SK-N-SH treated with all-trans-retinoic acid at 6 μM for 48 hours (cell line): ENCODE measurements around the gene EPHX1.

Experiments
- ATAC-seq: fragments of 200-7000 bp; cut with Tn5 transposase; 3 replicates; pipeline ENCODE4 v1.9.1; 2020; ENCODE audit warnings: mild to moderate bottlenecking, moderate library complexity
- BACH2 ChIP-seq: fragments of 250-450 bp; sonication (Bioruptor Pico); IDR thresholded peaks from 2 replicates; pipeline ENCODE4 v1.9.0; 2021; ENCODE audit warnings: mild to moderate bottlenecking, borderline replicate concordance
- CREB5 ChIP-seq: fragments of 250-450 bp; sonication (Bioruptor Pico); IDR thresholded peaks from 2 replicates; pipeline ENCODE4 v1.5.1; 2020; ENCODE audit warnings: low read depth, mild to moderate bottlenecking, moderate library complexity
- CSDC2 ChIP-seq: fragments of 250-450 bp; sonication (Bioruptor Pico); IDR thresholded peaks from 2 replicates; pipeline ENCODE4 v1.5.0; 2020; ENCODE audit warnings: mild to moderate bottlenecking, moderate library complexity
- CSRNP3 ChIP-seq: fragments of 250-450 bp; sonication (Bioruptor Pico); IDR thresholded peaks from 2 replicates; pipeline ENCODE4 v1.5.1; 2021; ENCODE audit warnings: mild to moderate bottlenecking, moderate library complexity
- ESRRG ChIP-seq: fragments of 250-450 bp; sonication (Bioruptor Pico); IDR thresholded peaks from 2 replicates; pipeline ENCODE4 v1.6.1; 2021; ENCODE audit warnings: mild to moderate bottlenecking
- GLIS3 ChIP-seq: fragments of 250-450 bp; sonication (Bioruptor Pico); IDR thresholded peaks from 2 replicates; pipeline ENCODE4 v1.5.0; 2020; ENCODE audit warnings: mild to moderate bottlenecking, moderate library complexity
- ISL1 ChIP-seq: fragments of 250-450 bp; sonication (Bioruptor Pico); IDR thresholded peaks from 2 replicates; pipeline ENCODE4 v2.1.2; 2022; ENCODE audit warnings: mild to moderate bottlenecking, moderate library complexity
- OSR1 ChIP-seq: fragments of 250-450 bp; sonication (Bioruptor Pico); IDR thresholded peaks from 2 replicates; pipeline ENCODE4 v1.8.0; 2022; ENCODE audit warnings: moderate library complexity, mild to moderate bottlenecking, inconsistent platforms
- PATZ1 ChIP-seq: fragments of 250-450 bp; sonication (Bioruptor Pico); IDR thresholded peaks from 2 replicates; pipeline ENCODE4 v1.8.0; 2020; ENCODE audit warnings: mild to moderate bottlenecking, moderate library complexity, borderline replicate concordance
- POU6F1 ChIP-seq: fragments of 250-450 bp; sonication (Bioruptor Pico); IDR thresholded peaks from 2 replicates; pipeline ENCODE4 v1.8.0; 2021; ENCODE audit warnings: low read depth, mild to moderate bottlenecking, moderate library complexity, borderline replicate concordance
- RARB ChIP-seq: fragments of 250-450 bp; sonication (Bioruptor Pico); IDR thresholded peaks from 2 replicates; pipeline ENCODE4 v1.8.0; 2021; ENCODE audit warnings: mild to moderate bottlenecking, moderate library complexity
- TCF4 ChIP-seq: fragments of 250-450 bp; sonication (Bioruptor Pico); IDR thresholded peaks from 2 replicates; pipeline ENCODE4 v1.8.0; 2021; ENCODE audit warnings: mild to moderate bottlenecking, moderate library complexity, borderline replicate concordance
- TOX ChIP-seq: fragments of 250-450 bp; sonication (Bioruptor Pico); IDR thresholded peaks from 2 replicates; pipeline ENCODE4 v1.8.0; 2021; ENCODE audit warnings: mild to moderate bottlenecking, moderate library complexity, borderline replicate concordance
- TSHZ2 ChIP-seq: fragments of 250-450 bp; sonication (Bioruptor Pico); IDR thresholded peaks from 2 replicates; pipeline ENCODE4 v1.5.0; 2020; ENCODE audit warnings: mild to moderate bottlenecking, moderate library complexity
- ZC3H10 ChIP-seq: fragments of 250-450 bp; sonication (Bioruptor Pico); IDR thresholded peaks from 2 replicates; pipeline ENCODE4 v1.5.1; 2021; ENCODE audit warnings: mild to moderate bottlenecking, moderate library complexity
- ZFP3 ChIP-seq: fragments of 250-450 bp; sonication (Bioruptor Pico); IDR thresholded peaks from 2 replicates; pipeline ENCODE4 v1.5.0; 2020; ENCODE audit warnings: mild to moderate bottlenecking, moderate library complexity
- ZNF565 ChIP-seq: fragments of 450-650 bp; formaldehyde crosslinking; conservative IDR thresholded peaks from 2 replicates; pipeline ENCODE4 v1.5.0; 2020; ENCODE audit warnings: low read depth, mild to moderate bottlenecking, moderate library complexity
- ZNF70 ChIP-seq: fragments of 450-650 bp; formaldehyde crosslinking; IDR thresholded peaks from 2 replicates; pipeline ENCODE4 v1.5.0; 2020; ENCODE audit warnings: mild to moderate bottlenecking, moderate library complexity

Gene EPHX1

GRCh38 chr1:225818229-225818628 lies 8.3 kb downstream of the EPHX1 start:
- ATAC-seq = no peak
- no peak for TF ChIP-seq TSHZ2 (CRISPR knock-in tag)
- no peak for TF ChIP-seq CSRNP3 (CRISPR knock-in tag)
- TF ChIP-seq ESRRG (CRISPR knock-in tag) = no peak
- TF ChIP-seq OSR1 (CRISPR knock-in tag) = no peak
- no peak for TF ChIP-seq RARB (CRISPR knock-in tag)
- no peak for TF ChIP-seq ZNF70 (CRISPR knock-in tag)
- TF ChIP-seq TCF4 (CRISPR knock-in tag) = no peak
- no peak for TF ChIP-seq BACH2 (CRISPR knock-in tag)
- no peak for TF ChIP-seq CSDC2 (CRISPR knock-in tag)
- TF ChIP-seq ZFP3 (CRISPR knock-in tag) = no peak
- no peak for TF ChIP-seq ZC3H10 (CRISPR knock-in tag)

- ATAC-seq = no peak
- TF ChIP-seq CSDC2 (CRISPR knock-in tag) = no peak
- TF ChIP-seq ISL1 = no peak
- TF ChIP-seq CREB5 (CRISPR knock-in tag) = no peak
- TF ChIP-seq GLIS3 (CRISPR knock-in tag) = no peak
- TF ChIP-seq BACH2 (CRISPR knock-in tag) = no peak
- TF ChIP-seq ZNF565 (CRISPR knock-in tag) = no peak
- no peak for TF ChIP-seq OSR1 (CRISPR knock-in tag)
- TF ChIP-seq PATZ1 (CRISPR knock-in tag) = no peak
- no peak for TF ChIP-seq POU6F1 (CRISPR knock-in tag)
These were observed 9.6 kb downstream of the EPHX1 start for GRCh38 chr1:225819346-225820192.

- ATAC-seq = no peak
- TF ChIP-seq ZFP3 (CRISPR knock-in tag) (peak; percentile 97), TOX (CRISPR knock-in tag) (no peak)
These were observed 10.7 kb downstream of the EPHX1 start for GRCh38 chr1:225820522-225821120.
